Endothelial cell of umbilical vein (primary cell): ENCODE results near the gene OOEP. TPM values are rescaled to one million over a fixed set of nuclear protein-coding genes. Genes with fewer than 3 reads are reported as not detected.

Experiments used
- BruUV-seq: library from RNA; stranded (reverse); fragments of 400-500 nt; replicated peaks from 2 replicates; lab custom pipeline; 2021; lab: Mats Ljungman, UMichigan
- CTCF ChIA-PET: fragments of 300-600, 350-600 bp; sonication (Branson Sonifier 250); formaldehyde crosslinking; loops from one replicate; lab custom pipeline; 2021; ENCODE audit warnings: antibody characterized with exemption, inconsistent platforms; lab: Charles Lee
- POLR2A ChIA-PET: fragments of 300-600, 350-600 bp; sonication (Branson Sonifier 250); formaldehyde crosslinking; loops from one replicate; lab custom pipeline; 2021; ENCODE audit warnings: antibody characterized with exemption, inconsistent platforms; lab: Charles Lee
- DNase-seq: peaks from one replicate; pipeline ENCODE4 v3.0.0-alpha.2; 2011; ENCODE audit warnings: low read depth, low spot score
- FAIRE-seq: peaks from 2 replicates; lab custom pipeline; 2011; peaks lifted over from hg19 to GRCh38; lab: Jason Lieb, UNC
- H2AFZ ChIP-seq: 2 replicates; pipeline ENCODE4 v1.6.0; 2012; ENCODE audit warnings: low read depth, low read length, control low read depth, inconsistent platforms
- H3K27ac ChIP-seq: 2 replicates; pipeline ENCODE4 v1.5.1; 2011; ENCODE audit warnings: low read depth, mild to moderate bottlenecking, control low read depth, low read length, moderate library complexity; ENCODE audit not compliant: insufficient read depth
- H3K27me3 ChIP-seq, 2 experiments: 2 replicates each; pipeline versions ENCODE4 v1.6.0 to v1.6.1; 2011; ENCODE audit warnings: low read length in 2 of 2, mixed read lengths in 1 of 2; ENCODE audit not compliant: control insufficient read depth in 2 of 2, insufficient read depth in 2 of 2
- H3K36me3 ChIP-seq, 2 experiments: 2 replicates in 1 of 2; 3 replicates in 1 of 2; pipeline ENCODE4 v1.5.1; 2011; ENCODE audit warnings: low read length in 2 of 2, mild to moderate bottlenecking in 1 of 2, moderate library complexity in 1 of 2; ENCODE audit not compliant: control insufficient read depth in 2 of 2, insufficient read depth in 2 of 2; ENCODE audit errors: extremely low read depth in 1 of 2
- H3K4me1 ChIP-seq: 3 replicates; pipeline ENCODE4 v1.5.1; 2011; ENCODE audit warnings: mild to moderate bottlenecking, low read length; ENCODE audit not compliant: control insufficient read depth, insufficient read depth; ENCODE audit errors: extremely low read depth
- H3K4me2 ChIP-seq: 2 replicates; pipeline ENCODE4 v1.6.1; 2011; ENCODE audit warnings: low read length, control low read depth, mixed read lengths; ENCODE audit not compliant: insufficient read depth
- H3K4me3 ChIP-seq, 3 experiments: fragments of 200-600 bp in 1 of 3; sonication (generic), shearing (Covaris generic) in 1 of 3; replicated peaks in 1 of 3; 2 replicates each; pipeline ENCODE4 v1.5.1; 2011 to 2016; ENCODE audit warnings: control low read depth in 3 of 3, low read length in 3 of 3, mild to moderate bottlenecking in 2 of 3, inconsistent platforms in 1 of 3, low read depth in 1 of 3, moderate library complexity in 1 of 3; ENCODE audit not compliant: insufficient read depth in 1 of 3
- H3K79me2 ChIP-seq: 2 replicates; pipeline ENCODE4 v1.6.0; 2012; ENCODE audit warnings: low read length, inconsistent platforms; ENCODE audit not compliant: control insufficient read depth, insufficient read depth
- H3K9ac ChIP-seq: replicated peaks from 2 replicates; pipeline ENCODE3; 2011; ENCODE audit warnings: low read length, control low read depth; ENCODE audit not compliant: insufficient read depth; ENCODE audit errors: extremely low read depth
- H3K9me1 ChIP-seq: replicated peaks from 3 replicates; pipeline ENCODE4 v1.6.0; 2011; ENCODE audit warnings: mild to moderate bottlenecking, low read length; ENCODE audit not compliant: control insufficient read depth, insufficient read depth; ENCODE audit errors: extremely low read depth
- H3K9me3 ChIP-seq: replicated peaks from 2 replicates; pipeline ENCODE4 v1.5.1; 2012; ENCODE audit warnings: low read length, inconsistent platforms; ENCODE audit not compliant: control insufficient read depth, insufficient read depth
- H4K20me1 ChIP-seq: replicated peaks from 2 replicates; pipeline ENCODE3; 2011; ENCODE audit warnings: mild to moderate bottlenecking, low read length; ENCODE audit not compliant: control insufficient read depth, insufficient read depth; ENCODE audit errors: extremely low read depth
- EZH2 ChIP-seq: IDR thresholded peaks from 2 replicates; pipeline ENCODE4 v1.6.1; 2012; ENCODE audit warnings: borderline replicate concordance, low read depth, mild to moderate bottlenecking, moderate library complexity, low read length, inconsistent platforms; ENCODE audit not compliant: severe bottlenecking
- FOS ChIP-seq: IDR thresholded peaks from 2 replicates; pipeline ENCODE4 v1.6.1; 2011; ENCODE audit warnings: mild to moderate bottlenecking, low read length, moderate library complexity, borderline replicate concordance; ENCODE audit not compliant: insufficient read depth
- GATA2 ChIP-seq: IDR thresholded peaks from 2 replicates; pipeline ENCODE4 v1.7.0; 2011; ENCODE audit warnings: low read depth, mild to moderate bottlenecking, moderate library complexity, mixed read lengths, low read length; ENCODE audit not compliant: insufficient read length, insufficient read depth
- JUN ChIP-seq: IDR thresholded peaks from 2 replicates; pipeline ENCODE4 v1.6.1; 2011; ENCODE audit warnings: borderline replicate concordance, low read depth; ENCODE audit not compliant: insufficient read length, insufficient read depth
- MAX ChIP-seq: IDR thresholded peaks from 2 replicates; pipeline ENCODE4 v1.6.1; 2011; ENCODE audit not compliant: insufficient read depth, insufficient read length
- MYC ChIP-seq: IDR thresholded peaks from one replicate; pipeline ENCODE4 v1.6.1; 2011; ENCODE audit warnings: mild to moderate bottlenecking, low read depth, low read length
- POLR2A ChIP-seq: IDR thresholded peaks from 2 replicates; pipeline ENCODE4 v1.6.1; 2012; ENCODE audit warnings: low read depth, mild to moderate bottlenecking, control low read depth, low read length
- POLR2AphosphoS5 ChIP-seq: IDR thresholded peaks from 2 replicates; pipeline ENCODE4 v1.6.1; 2012; ENCODE audit warnings: low read depth, mild to moderate bottlenecking, control low read depth, low read length, moderate library complexity; ENCODE audit not compliant: insufficient read depth
- dilution Hi-C: fragments of 300-500 bp; cut with MboI; formaldehyde crosslinking; loops from one replicate; pipeline ENCODE4 v1.15.0; 2019; ENCODE audit warnings: low sequenced_read_pairs; ENCODE audit not compliant: extremely low pct_ligation_motif_present
- intact Hi-C: fragments of 100-400 bp; cut with micrococcal nuclease; formaldehyde crosslinking; loops from one replicate; pipeline ENCODE4 v1.10.0; 2022
- polyA plus RNA-seq, 4 experiments: library from polyadenylated mRNA; depleted of rRNA in 3 of 4; stranded (reverse) in 3 of 4; unstranded in 1 of 4; fragments of >200 nt; gene quantifications; 2 replicates each; pipeline versions ENCODE4 v1.2.1 to v1.2.3, GENCODE V29; 2011 to 2012; ENCODE audit warnings: missing spikeins in 1 of 4
- total RNA-seq: library from RNA; stranded (reverse); gene quantifications from 2 replicates; pipeline ENCODE4 v1.2.3, GENCODE V29; 2021

Gene OOEP
- total and polyA plus RNA-seq, 2 donors (not counting 3 experiments of a cell fraction or from before 2014, with no cell fraction given), result 0.19 TPM; not detected in 1

DNA sequence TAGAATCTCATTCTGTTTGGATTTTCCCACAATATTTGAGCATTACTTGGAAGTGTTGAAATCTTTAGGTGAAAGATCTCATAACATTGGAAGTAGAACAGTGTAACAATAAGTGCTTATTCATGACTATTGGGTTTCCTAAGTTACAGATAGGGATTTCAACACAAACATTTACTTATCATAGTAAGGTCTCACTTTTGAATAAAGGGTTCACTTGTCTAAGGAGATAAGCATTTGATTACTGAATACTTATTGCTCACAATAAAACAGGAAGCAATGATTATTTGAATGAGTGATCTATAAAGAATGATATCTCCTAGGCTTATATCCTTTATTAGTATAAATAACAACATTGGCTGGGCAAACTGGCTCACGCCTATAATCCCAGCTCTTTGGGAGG is 39.7 kb upstream of the OOEP start:
- no TSS peak for BruUV-seq
- FAIRE-seq, result no peak

GRCh38 chr6:73400656-73401055 is 31.0 kb upstream of the OOEP start:
- TF ChIP-seq POLR2AphosphoS5 (no peak), MYC (no peak), MAX (no peak), JUN (no peak), EZH2 (no peak), FOS (no peak), POLR2A (no peak)
- FAIRE-seq (no peak), DNase-seq (no peak)
- no TSS peak for BruUV-seq
- H3K4me1 ChIP-seq, result no peaks in the 10 kb centered on the region
- no peaks in the 10 kb centered on the region for H3K36me3 ChIP-seq
- H3K4me3 ChIP-seq, result no peak overlapping the region
- H3K4me2 ChIP-seq, result no peak overlapping the region
- ChIA-PET CTCF (no interaction called here), POLR2A (no interaction called here)
- no peaks in the 10 kb centered on the region for H3K79me2 ChIP-seq
- H2AFZ ChIP-seq, result no peak overlapping the region
- intact Hi-C loops, result no loop called here
- H4K20me1 ChIP-seq, result no peaks in the 10 kb centered on the region
- dilution Hi-C loops, result no loop called here
- H3K9me3 ChIP-seq, result no peaks in the 10 kb centered on the region
- H3K9ac ChIP-seq, result no peak overlapping the region
- H3K27ac ChIP-seq, result no peak overlapping the region
- H3K9me1 ChIP-seq, result no peaks in the 10 kb centered on the region
- H3K27me3 ChIP-seq, result no peaks in the 10 kb centered on the region

More for the DNA sequence above, 39.7 kb upstream of the OOEP start:
- ChIA-PET CTCF (no interaction called here), POLR2A (no interaction called here)
- H3K27me3 ChIP-seq, result no peaks in the 10 kb centered on the region
- no peak overlapping the region for H3K4me3 ChIP-seq
- no peak overlapping the region for H2AFZ ChIP-seq
- no peak for DNase-seq
- intact Hi-C loops (no loop called here), dilution Hi-C loops (no loop called here)
- no peak overlapping the region for H3K4me2 ChIP-seq
- no peaks in the 10 kb centered on the region for H3K79me2 ChIP-seq
- TF ChIP-seq GATA2 (peak; percentile 52), MAX (no peak)
- no peaks in the 10 kb centered on the region for H3K9me1 ChIP-seq
- H3K9me3 ChIP-seq, result no peaks in the 10 kb centered on the region
- H3K9ac ChIP-seq, result no peak overlapping the region
- no peak overlapping the region for H3K27ac ChIP-seq
- H3K4me1 ChIP-seq, result peaks cover 2% of the 10 kb centered on the region
- H3K36me3 ChIP-seq, result no peaks in the 10 kb centered on the region
- no peaks in the 10 kb centered on the region for H4K20me1 ChIP-seq
